ENCODE results near the gene GLP1R. TPM values are rescaled to one million over a fixed set of nuclear protein-coding genes. Genes with fewer than 3 reads are reported as not detected.

Gene GLP1R
- total RNA-seq, 1 donor from 2014 or later: not detected

- DNase-seq (ENCODE audit: low read depth): no peak
These were observed 4.4 kb upstream of the GLP1R start for GRCh38 chr6:39044181-39044580.

- no peak for DNase-seq (ENCODE audit: low read depth)
These were observed 900 bp upstream of the GLP1R start for GRCh38 chr6:39047434-39048327.

GRCh38 chr6:39049575-39050283, 1.1 kb downstream of the GLP1R start:
- DNase-seq (ENCODE audit: low read depth): no peak

- DNase-seq (ENCODE audit: low read depth): no peak
These were observed 2.0 kb downstream of the GLP1R start for GRCh38 chr6:39050453-39051112.

GRCh38 chr6:39051399-39052122, 3.0 kb downstream of the GLP1R start:
- peak; percentile 38 for DNase-seq (ENCODE audit: low read depth)

- no peak for DNase-seq (ENCODE audit: low read depth)
These were observed 4.5 kb downstream of the GLP1R start for GRCh38 chr6:39053016-39053624.

GRCh38 chr6:39053854-39054576, 5.4 kb downstream of the GLP1R start:
- DNase-seq (ENCODE audit: low read depth): no peak

GRCh38 chr6:39054577-39055142, 6.1 kb downstream of the GLP1R start:
- no peak for DNase-seq (ENCODE audit: low read depth)

GRCh38 chr6:39055661-39056060, 7.1 kb downstream of the GLP1R start:
- DNase-seq (ENCODE audit: low read depth): no peak

GRCh38 chr6:39056191-39056590, 7.6 kb downstream of the GLP1R start:
- DNase-seq (ENCODE audit: low read depth): no peak

- no peak for DNase-seq (ENCODE audit: low read depth)
These were observed 8.1 kb downstream of the GLP1R start for GRCh38 chr6:39056681-39057080.

- DNase-seq (ENCODE audit: low read depth): no peak
These were observed 8.9 kb downstream of the GLP1R start for GRCh38 chr6:39057251-39058155.

GRCh38 chr6:39058471-39059147, 10.0 kb downstream of the GLP1R start:
- no peak for DNase-seq (ENCODE audit: low read depth)

GRCh38 chr6:39059496-39060310, 11.1 kb downstream of the GLP1R start:
- no peak for DNase-seq (ENCODE audit: low read depth)

- DNase-seq (ENCODE audit: low read depth): no peak
These were observed 12.0 kb downstream of the GLP1R start for GRCh38 chr6:39060467-39061160.

GRCh38 chr6:39061182-39061581, 12.6 kb downstream of the GLP1R start:
- no peak for DNase-seq (ENCODE audit: low read depth)

- no peak for DNase-seq (ENCODE audit: low read depth)
These were observed 13.0 kb downstream of the GLP1R start for GRCh38 chr6:39061588-39061987.

All from renal cortical epithelial cell (primary cell).